HepG2 (cell line): ENCODE data around the gene INPP5E. TPM values are rescaled to one million over a fixed set of nuclear protein-coding genes. Genes with fewer than 3 reads are reported as not detected.

Source experiments
- ELK4 ChIP-seq: sonication (generic); formaldehyde crosslinking; IDR thresholded peaks from 2 replicates; pipeline ENCODE4 v1.9.0; 2021; ENCODE audit warnings: missing genetic modification reagents, borderline replicate concordance
- ESRRA ChIP-seq: sonication (generic); formaldehyde crosslinking; IDR thresholded peaks from 2 replicates; pipeline ENCODE4 v1.5.1; 2020; ENCODE audit warnings: mild to moderate bottlenecking, low read depth, missing genetic modification reagents
- ZMYM4 ChIP-seq: sonication (generic); formaldehyde crosslinking; IDR thresholded peaks from 2 replicates; pipeline ENCODE4 v1.8.1; 2023; ENCODE audit warnings: mild to moderate bottlenecking, missing genetic modification reagents
- ZNF18 ChIP-seq: sonication (generic); formaldehyde crosslinking; IDR thresholded peaks from 2 replicates; pipeline ENCODE4 v1.8.0; 2022; ENCODE audit warnings: mild to moderate bottlenecking, missing genetic modification reagents; ENCODE audit not compliant: insufficient replicate concordance
- ZNF318 ChIP-seq: sonication (generic); formaldehyde crosslinking; IDR thresholded peaks from 2 replicates; pipeline ENCODE4 v1.4.0; 2020; ENCODE audit warnings: mild to moderate bottlenecking, missing genetic modification reagents
- polyA plus RNA-seq, 8 experiments: library from polyadenylated mRNA; depleted of rRNA in 3 of 8; stranded (reverse) in 7 of 8; unstranded in 1 of 8; fragments of >200 nt; fragmentation: Illumina TruSeq in 4 of 8; extraction: Trizol in 4 of 8; gene quantifications; 2 replicates each; pipeline versions ENCODE4 v1.2.1 to v1.2.3, GENCODE V29; 2011 to 2016; ENCODE audit warnings: low read depth in 4 of 8, missing spikeins in 1 of 8, mixed read lengths in 1 of 8; ENCODE audit not compliant: insufficient read depth in 1 of 8
- total RNA-seq, 5 experiments: library from RNA; depleted of rRNA; stranded (reverse); fragments of >200 nt; fragmentation: Illumina TruSeq; extraction: Trizol; gene quantifications; 2 replicates each; pipeline ENCODE4 v1.2.3, GENCODE V29; 2016; ENCODE audit warnings: low read depth in 1 of 5
- TF ChIP-seq, protein P1 (sequence below): sonication (generic); formaldehyde crosslinking; IDR thresholded peaks from 2 replicates; pipeline ENCODE4 v1.9.0; 2021; ENCODE audit warnings: missing genetic modification reagents, mild to moderate bottlenecking, borderline replicate concordance
- TF ChIP-seq, protein P2 (sequence below): sonication (generic); formaldehyde crosslinking; IDR thresholded peaks from 2 replicates; pipeline ENCODE4 v1.4.0; 2020; ENCODE audit warnings: missing genetic modification reagents
- TF ChIP-seq, protein P3 (sequence below): sonication (generic); formaldehyde crosslinking; IDR thresholded peaks from 2 replicates; pipeline ENCODE4 v1.4.0; 2020; ENCODE audit warnings: low read depth, missing genetic modification reagents

The INPP5E gene
- total and polyA plus RNA-seq, 2 of the 13 experiments (the other 11 are each of a cell fraction or from before 2014, with no cell fraction given) = 5.5 TPM

- no peak for TF ChIP-seq ZNF318 (CRISPR knock-in tag)
- TF ChIP-seq ELK4 (CRISPR knock-in tag) = no peak
- TF ChIP-seq ESRRA = no peak
- no peak; the same call in 1 of the 2 replicates for TF ChIP-seq ZMYM4
- TF ChIP-seq, protein P1, sequence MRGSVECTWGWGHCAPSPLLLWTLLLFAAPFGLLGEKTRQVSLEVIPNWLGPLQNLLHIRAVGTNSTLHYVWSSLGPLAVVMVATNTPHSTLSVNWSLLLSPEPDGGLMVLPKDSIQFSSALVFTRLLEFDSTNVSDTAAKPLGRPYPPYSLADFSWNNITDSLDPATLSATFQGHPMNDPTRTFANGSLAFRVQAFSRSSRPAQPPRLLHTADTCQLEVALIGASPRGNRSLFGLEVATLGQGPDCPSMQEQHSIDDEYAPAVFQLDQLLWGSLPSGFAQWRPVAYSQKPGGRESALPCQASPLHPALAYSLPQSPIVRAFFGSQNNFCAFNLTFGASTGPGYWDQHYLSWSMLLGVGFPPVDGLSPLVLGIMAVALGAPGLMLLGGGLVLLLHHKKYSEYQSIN (CRISPR knock-in tag) = no peak
- TF ChIP-seq, protein P2, sequence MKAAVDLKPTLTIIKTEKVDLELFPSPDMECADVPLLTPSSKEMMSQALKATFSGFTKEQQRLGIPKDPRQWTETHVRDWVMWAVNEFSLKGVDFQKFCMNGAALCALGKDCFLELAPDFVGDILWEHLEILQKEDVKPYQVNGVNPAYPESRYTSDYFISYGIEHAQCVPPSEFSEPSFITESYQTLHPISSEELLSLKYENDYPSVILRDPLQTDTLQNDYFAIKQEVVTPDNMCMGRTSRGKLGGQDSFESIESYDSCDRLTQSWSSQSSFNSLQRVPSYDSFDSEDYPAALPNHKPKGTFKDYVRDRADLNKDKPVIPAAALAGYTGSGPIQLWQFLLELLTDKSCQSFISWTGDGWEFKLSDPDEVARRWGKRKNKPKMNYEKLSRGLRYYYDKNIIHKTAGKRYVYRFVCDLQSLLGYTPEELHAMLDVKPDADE (CRISPR knock-in tag) = no peak
- TF ChIP-seq, protein P3, sequence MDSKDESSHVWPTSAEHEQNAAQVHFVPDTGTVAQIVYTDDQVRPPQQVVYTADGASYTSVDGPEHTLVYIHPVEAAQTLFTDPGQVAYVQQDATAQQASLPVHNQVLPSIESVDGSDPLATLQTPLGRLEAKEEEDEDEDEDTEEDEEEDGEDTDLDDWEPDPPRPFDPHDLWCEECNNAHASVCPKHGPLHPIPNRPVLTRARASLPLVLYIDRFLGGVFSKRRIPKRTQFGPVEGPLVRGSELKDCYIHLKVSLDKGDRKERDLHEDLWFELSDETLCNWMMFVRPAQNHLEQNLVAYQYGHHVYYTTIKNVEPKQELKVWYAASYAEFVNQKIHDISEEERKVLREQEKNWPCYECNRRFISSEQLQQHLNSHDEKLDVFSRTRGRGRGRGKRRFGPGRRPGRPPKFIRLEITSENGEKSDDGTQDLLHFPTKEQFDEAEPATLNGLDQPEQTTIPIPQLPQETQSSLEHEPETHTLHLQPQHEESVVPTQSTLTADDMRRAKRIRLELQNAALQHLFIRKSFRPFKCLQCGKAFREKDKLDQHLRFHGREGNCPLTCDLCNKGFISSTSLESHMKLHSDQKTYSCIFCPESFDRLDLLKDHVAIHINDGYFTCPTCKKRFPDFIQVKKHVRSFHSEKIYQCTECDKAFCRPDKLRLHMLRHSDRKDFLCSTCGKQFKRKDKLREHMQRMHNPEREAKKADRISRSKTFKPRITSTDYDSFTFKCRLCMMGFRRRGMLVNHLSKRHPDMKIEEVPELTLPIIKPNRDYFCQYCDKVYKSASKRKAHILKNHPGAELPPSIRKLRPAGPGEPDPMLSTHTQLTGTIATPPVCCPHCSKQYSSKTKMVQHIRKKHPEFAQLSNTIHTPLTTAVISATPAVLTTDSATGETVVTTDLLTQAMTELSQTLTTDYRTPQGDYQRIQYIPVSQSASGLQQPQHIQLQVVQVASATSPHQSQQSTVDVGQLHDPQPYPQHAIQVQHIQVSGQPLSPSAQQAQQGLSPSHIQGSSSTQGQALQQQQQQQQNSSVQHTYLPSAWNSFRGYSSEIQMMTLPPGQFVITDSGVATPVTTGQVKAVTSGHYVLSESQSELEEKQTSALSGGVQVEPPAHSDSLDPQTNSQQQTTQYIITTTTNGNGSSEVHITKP (CRISPR knock-in tag) = no peak
- no peak for TF ChIP-seq ZNF18 (CRISPR knock-in tag)
These were observed 831 bp downstream of the INPP5E start (continued) for GRCh38 chr9:136438548-136439480.
